WTC11 (cell line): Measurements from ENCODE around the gene NUDCD2. TPM values are rescaled to one million over a fixed set of nuclear protein-coding genes. Genes with fewer than 3 reads are reported as not detected.

ENCODE experiments used
- AFF4 ChIP-seq: sonication (generic); formaldehyde crosslinking; IDR thresholded peaks from 2 replicates; pipeline ENCODE4 v1.8.1; 2023; ENCODE audit warnings: mild to moderate bottlenecking, missing genetic modification reagents, borderline replicate concordance
- CDX4 ChIP-seq: fragments of 250-450 bp; sonication (Bioruptor Pico); IDR thresholded peaks from 2 replicates; pipeline ENCODE4 v1.9.0; 2021; ENCODE audit warnings: moderate library complexity, mild to moderate bottlenecking, inconsistent platforms, borderline replicate concordance
- CREB1 ChIP-seq: sonication (generic); formaldehyde crosslinking; IDR thresholded peaks from 2 replicates; pipeline ENCODE4 v1.8.0; 2023; ENCODE audit warnings: mild to moderate bottlenecking, missing genetic modification reagents
- CREM ChIP-seq: sonication (generic); formaldehyde crosslinking; IDR thresholded peaks from 2 replicates; pipeline ENCODE4 v1.8.1; 2022; ENCODE audit warnings: mild to moderate bottlenecking, missing genetic modification reagents, moderate library complexity
- E2F1 ChIP-seq: sonication (generic); formaldehyde crosslinking; IDR thresholded peaks from 2 replicates; pipeline ENCODE4 v1.8.0; 2022; ENCODE audit warnings: mild to moderate bottlenecking, missing genetic modification reagents
- E2F4 ChIP-seq: sonication (generic); formaldehyde crosslinking; IDR thresholded peaks from 2 replicates; pipeline ENCODE4 v1.8.1; 2022; ENCODE audit warnings: low read depth, mild to moderate bottlenecking, moderate library complexity, missing genetic modification reagents, borderline replicate concordance
- ELF4 ChIP-seq: sonication (generic); formaldehyde crosslinking; IDR thresholded peaks from 2 replicates; pipeline ENCODE4 v1.8.1; 2022; ENCODE audit warnings: low read depth, mild to moderate bottlenecking, moderate library complexity, missing genetic modification reagents
- ESRRA ChIP-seq: sonication (generic); formaldehyde crosslinking; IDR thresholded peaks from 2 replicates; pipeline ENCODE4 v1.8.1; 2022; ENCODE audit warnings: mild to moderate bottlenecking, missing genetic modification reagents, borderline replicate concordance
- ETV6 ChIP-seq: sonication (generic); formaldehyde crosslinking; IDR thresholded peaks from 2 replicates; pipeline ENCODE4 v1.8.1; 2022; ENCODE audit warnings: mild to moderate bottlenecking, missing genetic modification reagents
- GABPB1 ChIP-seq: sonication (generic); formaldehyde crosslinking; IDR thresholded peaks from 2 replicates; pipeline ENCODE4 v1.8.1; 2023; ENCODE audit warnings: mild to moderate bottlenecking, missing genetic modification reagents
- HMGA2 ChIP-seq: fragments of 250-450 bp; sonication (Bioruptor Pico); IDR thresholded peaks from 2 replicates; pipeline ENCODE4 v1.4.0; 2021; ENCODE audit warnings: mild to moderate bottlenecking, moderate library complexity
- JAZF1 ChIP-seq: fragments of 250-450 bp; sonication (Bioruptor Pico); IDR thresholded peaks from 2 replicates; pipeline ENCODE4 v1.9.0; 2021; ENCODE audit warnings: moderate library complexity, mild to moderate bottlenecking, inconsistent platforms
- MLX ChIP-seq: sonication (generic); formaldehyde crosslinking; IDR thresholded peaks from 2 replicates; pipeline ENCODE4 v1.8.1; 2023; ENCODE audit warnings: mild to moderate bottlenecking, missing genetic modification reagents, moderate library complexity
- MYBL2 ChIP-seq: sonication (generic); formaldehyde crosslinking; IDR thresholded peaks from 2 replicates; pipeline ENCODE4 v1.8.1; 2023; ENCODE audit warnings: mild to moderate bottlenecking, moderate library complexity, missing genetic modification reagents
- NFE2L1 ChIP-seq: sonication (generic); formaldehyde crosslinking; IDR thresholded peaks from 2 replicates; pipeline ENCODE4 v1.8.1; 2023; ENCODE audit warnings: missing genetic modification reagents
- NFYB ChIP-seq: sonication (generic); formaldehyde crosslinking; conservative IDR thresholded peaks from 2 replicates; pipeline ENCODE4 v1.8.0; 2022; ENCODE audit warnings: low read depth, missing genetic modification reagents
- SMAD3 ChIP-seq: sonication (generic); formaldehyde crosslinking; IDR thresholded peaks from 2 replicates; pipeline ENCODE4 v1.8.0; 2022; ENCODE audit warnings: missing genetic modification reagents, mild to moderate bottlenecking, borderline replicate concordance
- SMAD4 ChIP-seq: sonication (generic); formaldehyde crosslinking; IDR thresholded peaks from 2 replicates; pipeline ENCODE4 v1.8.0; 2022; ENCODE audit warnings: mild to moderate bottlenecking, missing genetic modification reagents
- SOX15 ChIP-seq: fragments of 250-450 bp; sonication (Bioruptor Pico); IDR thresholded peaks from 2 replicates; pipeline ENCODE4 v1.9.0; 2021; ENCODE audit warnings: mild to moderate bottlenecking
- ZBTB21 ChIP-seq: sonication (generic); formaldehyde crosslinking; IDR thresholded peaks from 2 replicates; pipeline ENCODE4 v1.8.1; 2023; ENCODE audit warnings: mild to moderate bottlenecking, missing genetic modification reagents, borderline replicate concordance
- ZNF416 ChIP-seq: fragments of 250-450 bp; sonication (Bioruptor Pico); IDR thresholded peaks from 2 replicates; pipeline ENCODE4 v1.9.0; 2021; ENCODE audit warnings: mild to moderate bottlenecking, inconsistent platforms
- ZNF671 ChIP-seq: fragments of 250-450 bp; sonication (Bioruptor Pico); IDR thresholded peaks from 2 replicates; pipeline ENCODE4 v1.8.0; 2021; ENCODE audit warnings: mild to moderate bottlenecking
- total RNA-seq: library from RNA; stranded (reverse); gene quantifications from 3 replicates; pipeline ENCODE4 v1.2.3, GENCODE V29; 2021
- TF ChIP-seq, protein P1 (sequence below): sonication (generic); formaldehyde crosslinking; conservative IDR thresholded peaks from 2 replicates; pipeline ENCODE4 v1.8.1; 2022; ENCODE audit warnings: mild to moderate bottlenecking, missing genetic modification reagents
- TF ChIP-seq, protein P2 (sequence below): sonication (generic); formaldehyde crosslinking; IDR thresholded peaks from 2 replicates; pipeline ENCODE4 v1.8.1; 2023; ENCODE audit warnings: mild to moderate bottlenecking, missing genetic modification reagents
- TF ChIP-seq, protein P3 (sequence below): fragments of 250-450 bp; sonication (Bioruptor Pico); IDR thresholded peaks from 2 replicates; pipeline ENCODE4 v1.9.0; 2021; ENCODE audit warnings: mild to moderate bottlenecking
- TF ChIP-seq, protein P4 (sequence below): fragments of 250-450 bp; sonication (Bioruptor Pico); IDR thresholded peaks from 2 replicates; pipeline ENCODE4 v2.1.2; 2022; ENCODE audit warnings: mild to moderate bottlenecking, moderate library complexity

Gene NUDCD2
- total RNA-seq, 1 experiment from 2014 or later: 73.4 TPM

GRCh38 chr5:163460562-163461171, 765 bp upstream of the NUDCD2 start, which contains the start of gene HMMR (continued):
- no peak for TF ChIP-seq E2F1
- TF ChIP-seq ZBTB21: 0 out of 2 replicates have a peak, but pooled peaks have one; percentile 27
- no peak for TF ChIP-seq AFF4 (CRISPR knock-in tag)
- TF ChIP-seq MYBL2 (CRISPR knock-in tag): peak; percentile 96
- TF ChIP-seq ZNF671 (CRISPR knock-in tag): no peak
- TF ChIP-seq, protein P1, sequence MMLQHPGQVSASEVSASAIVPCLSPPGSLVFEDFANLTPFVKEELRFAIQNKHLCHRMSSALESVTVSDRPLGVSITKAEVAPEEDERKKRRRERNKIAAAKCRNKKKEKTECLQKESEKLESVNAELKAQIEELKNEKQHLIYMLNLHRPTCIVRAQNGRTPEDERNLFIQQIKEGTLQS (CRISPR knock-in tag): no peak
- no peak; the same call in none of the 2 replicates for TF ChIP-seq NFYB
- no peak for TF ChIP-seq HMGA2
- TF ChIP-seq CREB1 (CRISPR knock-in tag): no peak
- TF ChIP-seq SMAD4 (CRISPR knock-in tag): no peak
- TF ChIP-seq, protein P2, sequence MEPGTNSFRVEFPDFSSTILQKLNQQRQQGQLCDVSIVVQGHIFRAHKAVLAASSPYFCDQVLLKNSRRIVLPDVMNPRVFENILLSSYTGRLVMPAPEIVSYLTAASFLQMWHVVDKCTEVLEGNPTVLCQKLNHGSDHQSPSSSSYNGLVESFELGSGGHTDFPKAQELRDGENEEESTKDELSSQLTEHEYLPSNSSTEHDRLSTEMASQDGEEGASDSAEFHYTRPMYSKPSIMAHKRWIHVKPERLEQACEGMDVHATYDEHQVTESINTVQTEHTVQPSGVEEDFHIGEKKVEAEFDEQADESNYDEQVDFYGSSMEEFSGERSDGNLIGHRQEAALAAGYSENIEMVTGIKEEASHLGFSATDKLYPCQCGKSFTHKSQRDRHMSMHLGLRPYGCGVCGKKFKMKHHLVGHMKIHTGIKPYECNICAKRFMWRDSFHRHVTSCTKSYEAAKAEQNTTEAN: peak; percentile 40; the same call in 1 of the 2 replicates
- no peak for TF ChIP-seq MLX (CRISPR knock-in tag)
- no peak for TF ChIP-seq JAZF1
- TF ChIP-seq CDX4 (CRISPR knock-in tag): no peak
- TF ChIP-seq NFE2L1 (CRISPR knock-in tag): no peak
- TF ChIP-seq GABPB1 (CRISPR knock-in tag): no peak
- TF ChIP-seq, protein P3, sequence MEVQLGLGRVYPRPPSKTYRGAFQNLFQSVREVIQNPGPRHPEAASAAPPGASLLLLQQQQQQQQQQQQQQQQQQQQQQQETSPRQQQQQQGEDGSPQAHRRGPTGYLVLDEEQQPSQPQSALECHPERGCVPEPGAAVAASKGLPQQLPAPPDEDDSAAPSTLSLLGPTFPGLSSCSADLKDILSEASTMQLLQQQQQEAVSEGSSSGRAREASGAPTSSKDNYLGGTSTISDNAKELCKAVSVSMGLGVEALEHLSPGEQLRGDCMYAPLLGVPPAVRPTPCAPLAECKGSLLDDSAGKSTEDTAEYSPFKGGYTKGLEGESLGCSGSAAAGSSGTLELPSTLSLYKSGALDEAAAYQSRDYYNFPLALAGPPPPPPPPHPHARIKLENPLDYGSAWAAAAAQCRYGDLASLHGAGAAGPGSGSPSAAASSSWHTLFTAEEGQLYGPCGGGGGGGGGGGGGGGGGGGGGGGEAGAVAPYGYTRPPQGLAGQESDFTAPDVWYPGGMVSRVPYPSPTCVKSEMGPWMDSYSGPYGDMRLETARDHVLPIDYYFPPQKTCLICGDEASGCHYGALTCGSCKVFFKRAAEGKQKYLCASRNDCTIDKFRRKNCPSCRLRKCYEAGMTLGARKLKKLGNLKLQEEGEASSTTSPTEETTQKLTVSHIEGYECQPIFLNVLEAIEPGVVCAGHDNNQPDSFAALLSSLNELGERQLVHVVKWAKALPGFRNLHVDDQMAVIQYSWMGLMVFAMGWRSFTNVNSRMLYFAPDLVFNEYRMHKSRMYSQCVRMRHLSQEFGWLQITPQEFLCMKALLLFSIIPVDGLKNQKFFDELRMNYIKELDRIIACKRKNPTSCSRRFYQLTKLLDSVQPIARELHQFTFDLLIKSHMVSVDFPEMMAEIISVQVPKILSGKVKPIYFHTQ (CRISPR knock-in tag): peak; percentile 55; the same call in 1 of the 2 replicates
- TF ChIP-seq, protein P4, sequence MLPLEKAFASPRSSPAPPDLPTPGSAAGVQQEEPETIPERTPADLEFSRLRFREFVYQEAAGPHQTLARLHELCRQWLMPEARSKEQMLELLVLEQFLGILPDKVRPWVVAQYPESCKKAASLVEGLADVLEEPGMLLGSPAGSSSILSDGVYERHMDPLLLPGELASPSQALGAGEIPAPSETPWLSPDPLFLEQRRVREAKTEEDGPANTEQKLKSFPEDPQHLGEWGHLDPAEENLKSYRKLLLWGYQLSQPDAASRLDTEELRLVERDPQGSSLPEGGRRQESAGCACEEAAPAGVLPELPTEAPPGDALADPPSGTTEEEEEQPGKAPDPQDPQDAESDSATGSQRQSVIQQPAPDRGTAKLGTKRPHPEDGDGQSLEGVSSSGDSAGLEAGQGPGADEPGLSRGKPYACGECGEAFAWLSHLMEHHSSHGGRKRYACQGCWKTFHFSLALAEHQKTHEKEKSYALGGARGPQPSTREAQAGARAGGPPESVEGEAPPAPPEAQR (CRISPR knock-in tag): no peak
- 0 out of 2 replicates have a peak, but pooled peaks have one; percentile 19 for TF ChIP-seq E2F4 (CRISPR knock-in tag)
- 0 out of 2 replicates have a peak, but pooled peaks have one; percentile 5 for TF ChIP-seq CREM (CRISPR knock-in tag)
- no peak for TF ChIP-seq SOX15 (CRISPR knock-in tag)
- no peak for TF ChIP-seq ELF4 (CRISPR knock-in tag)
- TF ChIP-seq ETV6 (CRISPR knock-in tag): peak; percentile 68; the same call in 1 of the 2 replicates
- peak; percentile 58; the same call in 1 of the 2 replicates for TF ChIP-seq ESRRA (CRISPR knock-in tag)
- TF ChIP-seq ZNF416 (CRISPR knock-in tag): no peak
- no peak; the same call in 1 of the 2 replicates for TF ChIP-seq SMAD3
